Keratinocyte (primary cell): ENCODE measurements around the gene FLAD1. TPM values are rescaled to one million over a fixed set of nuclear protein-coding genes. Genes with fewer than 3 reads are reported as not detected.

Experiments
- DNase-seq: peaks from one replicate; pipeline ENCODE4 v3.0.0-alpha.2; 2011; ENCODE audit warnings: low read depth, missing footprints, low spot score
- FAIRE-seq: peaks from 2 replicates; lab custom pipeline; 2011; peaks lifted over from hg19 to GRCh38; lab: Jason Lieb, UNC
- H2AFZ ChIP-seq: 2 replicates; pipeline ENCODE4 v1.6.0; 2012; ENCODE audit warnings: low read length, control low read depth, inconsistent platforms; ENCODE audit not compliant: control insufficient read depth
- H3K27ac ChIP-seq: 2 replicates; pipeline ENCODE4 v1.5.1; 2011; ENCODE audit warnings: low read length; ENCODE audit not compliant: control insufficient read depth, insufficient read depth
- H3K27me3 ChIP-seq: 3 replicates; pipeline ENCODE4 v1.6.0; 2011; ENCODE audit warnings: low read length; ENCODE audit not compliant: control insufficient read depth, insufficient read depth; ENCODE audit errors: extremely low read depth
- H3K36me3 ChIP-seq, 2 experiments: 2 replicates in 1 of 2; 3 replicates in 1 of 2; pipeline ENCODE4 v1.5.1; 2011; ENCODE audit warnings: low read length in 2 of 2, mild to moderate bottlenecking in 1 of 2; ENCODE audit not compliant: control insufficient read depth in 2 of 2, insufficient read depth in 2 of 2; ENCODE audit errors: extremely low read depth in 1 of 2
- H3K4me1 ChIP-seq: 3 replicates; pipeline ENCODE4 v1.5.1; 2011; ENCODE audit warnings: low read length; ENCODE audit not compliant: control insufficient read depth, insufficient read depth; ENCODE audit errors: extremely low read depth
- H3K4me2 ChIP-seq: 3 replicates; pipeline ENCODE4 v1.6.0; 2011; ENCODE audit warnings: low read depth, low read length; ENCODE audit not compliant: control insufficient read depth, insufficient read depth; ENCODE audit errors: extremely low read depth
- H3K4me3 ChIP-seq, 3 experiments: fragments of 200-600 bp in 1 of 3; sonication (generic) in 1 of 3; 2 replicates in 2 of 3; 3 replicates in 1 of 3; pipeline ENCODE4 v1.5.1; 2011 to 2016; ENCODE audit warnings: low read length in 3 of 3, mild to moderate bottlenecking in 3 of 3, control low read depth in 2 of 3, inconsistent platforms in 1 of 3, low read depth in 1 of 3, mixed read lengths in 1 of 3, mixed run types in 1 of 3, moderate library complexity in 1 of 3; ENCODE audit not compliant: control insufficient read depth in 2 of 3, insufficient read depth in 2 of 3; ENCODE audit errors: extremely low read depth in 1 of 3
- H3K79me2 ChIP-seq: 2 replicates; pipeline ENCODE4 v1.6.0; 2012; ENCODE audit warnings: low read length; ENCODE audit not compliant: control insufficient read depth, insufficient read depth
- H3K9ac ChIP-seq: 3 replicates; pipeline ENCODE4 v1.6.0; 2011; ENCODE audit warnings: low read length; ENCODE audit not compliant: control insufficient read depth, insufficient read depth; ENCODE audit errors: extremely low read depth
- H3K9me1 ChIP-seq: 3 replicates; pipeline ENCODE4 v1.6.0; 2011; ENCODE audit warnings: low read length; ENCODE audit not compliant: control insufficient read depth, insufficient read depth; ENCODE audit errors: extremely low read depth
- H3K9me3 ChIP-seq: 2 replicates; pipeline ENCODE4 v1.5.1; 2012; ENCODE audit warnings: low read depth, low read length; ENCODE audit not compliant: control insufficient read depth
- H4K20me1 ChIP-seq: 3 replicates; pipeline ENCODE4 v1.6.0; 2011; ENCODE audit warnings: low read length; ENCODE audit not compliant: control insufficient read depth, insufficient read depth; ENCODE audit errors: extremely low read depth
- CTCF ChIP-seq, 3 experiments: IDR thresholded peaks in 1 of 3; conservative IDR thresholded peaks in 1 of 3; optimal IDR thresholded peaks in 1 of 3; 2 replicates in 2 of 3; 3 replicates in 1 of 3; pipeline versions ENCODE3 to v1.5.1; 2011; ENCODE audit warnings: low read length in 3 of 3, mild to moderate bottlenecking in 3 of 3, moderate library complexity in 2 of 3, control low read depth in 1 of 3, inconsistent platforms in 1 of 3; ENCODE audit not compliant: insufficient read depth in 2 of 3; ENCODE audit errors: extremely low read depth in 1 of 3
- EZH2 ChIP-seq: IDR thresholded peaks from one replicate; pipeline ENCODE4 v1.6.1; 2012; ENCODE audit warnings: inconsistent platforms, mild to moderate bottlenecking, low read length, moderate library complexity
- dilution Hi-C: fragments of 300-500 bp; cut with MboI; formaldehyde crosslinking; loops from one replicate; pipeline ENCODE4 v1.7.0; 2020; ENCODE audit warnings: low sequenced_read_pairs; ENCODE audit not compliant: extremely low pct_ligation_motif_present
- polyA plus RNA-seq, 5 experiments: library from polyadenylated mRNA; depleted of rRNA in 3 of 5; stranded (reverse) in 3 of 5; stranded (forward) in 1 of 5; unstranded in 1 of 5; fragments of >200 nt; gene quantifications; 1 replicate in 1 of 5; 2 replicates in 3 of 5; 3 replicates in 1 of 5; pipeline versions ENCODE4 v1.2.1 to v1.2.3, GENCODE V29; 2011 to 2012; ENCODE audit warnings: missing spikeins in 2 of 5, low read depth in 1 of 5, low replicate concordance in 1 of 5

The FLAD1 gene
- polyA plus RNA-seq, 1 donor (not counting 4 experiments of a cell fraction or from before 2014, with no cell fraction given), result 51.4 TPM

GRCh38 chr1:155009742-155010141, 26.6 kb downstream of the FLAD1 start:
- dilution Hi-C loops, result no loop called here
- Histone ChIP-seq H3K27me3 (no peaks in the 10 kb centered on the region), H3K36me3 (peaks cover 14 to 47% of the 10 kb centered on the region in 2 experiments), H3K9me3 (no peaks in the 10 kb centered on the region), H3K9ac (peak overlapping the region; percentile 9), H3K9me1 (no peaks in the 10 kb centered on the region), H3K4me2 (peak overlapping the region; percentile 45), H2AFZ (no peak overlapping the region), H3K4me1 (peaks cover 82% of the 10 kb centered on the region), H4K20me1 (peaks cover 6% of the 10 kb centered on the region), H3K27ac (no peak overlapping the region), H3K79me2 (peaks cover 65% of the 10 kb centered on the region), H3K4me3 (peak overlapping the region in 1 of 3 experiments; percentile 37)
- DNase-seq (no peak), FAIRE-seq (peak; percentile 17)
- TF ChIP-seq EZH2 (no peak), CTCF (optimal IDR thresholded peaks at IDR 0.05 in 1 of 3, IDR thresholded peaks at IDR 0.05 in 1 of 3, conservative IDR thresholded peaks at IDR 0.05 in 1 of 3; ENCODE audit: extremely low read depth in 1 of 3, insufficient read depth in 2 of 3, low read length in 3 of 3) (no peak)

GRCh38 chr1:155010211-155010918, 27.2 kb downstream of the FLAD1 start:
- Histone ChIP-seq H3K4me1 (peaks cover 76% of the 10 kb centered on the region), H3K9me1 (no peaks in the 10 kb centered on the region), H3K79me2 (peaks cover 60% of the 10 kb centered on the region), H4K20me1 (peaks cover 6% of the 10 kb centered on the region), H3K4me3 (no peak overlapping the region), H3K9ac (no peak overlapping the region), H3K27ac (no peak overlapping the region), H3K27me3 (no peaks in the 10 kb centered on the region), H2AFZ (no peak overlapping the region), H3K36me3 (peaks cover 18 to 50% of the 10 kb centered on the region in 2 experiments), H3K4me2 (peak overlapping the region; percentile 45), H3K9me3 (no peaks in the 10 kb centered on the region)
- TF ChIP-seq EZH2 (no peak), CTCF (optimal IDR thresholded peaks at IDR 0.05 in 1 of 3, IDR thresholded peaks at IDR 0.05 in 1 of 3, conservative IDR thresholded peaks at IDR 0.05 in 1 of 3; ENCODE audit: extremely low read depth in 1 of 3, insufficient read depth in 2 of 3, low read length in 3 of 3) (no peak)
- FAIRE-seq (no peak), DNase-seq (no peak)
- dilution Hi-C loops, result no loop called here
